M059J (cell line): Measurements from ENCODE around the gene CREBZF. TPM values are rescaled to one million over a fixed set of nuclear protein-coding genes. Genes with fewer than 3 reads are reported as not detected.

Experiments
- DNase-seq: peaks from one replicate; pipeline ENCODE4 v3.0.0-alpha.2; 2012; ENCODE audit warnings: low read depth
- total RNA-seq: library from RNA; depleted of rRNA; stranded (reverse); fragments of >200 nt; shearing (Covaris generic); gene quantifications from 2 replicates; pipeline ENCODE4 v1.2.3, GENCODE V29; 2014; rRNA removed

The CREBZF gene
- total RNA-seq: 18.3 and 25.8 TPM in 2 replicates

DNA sequence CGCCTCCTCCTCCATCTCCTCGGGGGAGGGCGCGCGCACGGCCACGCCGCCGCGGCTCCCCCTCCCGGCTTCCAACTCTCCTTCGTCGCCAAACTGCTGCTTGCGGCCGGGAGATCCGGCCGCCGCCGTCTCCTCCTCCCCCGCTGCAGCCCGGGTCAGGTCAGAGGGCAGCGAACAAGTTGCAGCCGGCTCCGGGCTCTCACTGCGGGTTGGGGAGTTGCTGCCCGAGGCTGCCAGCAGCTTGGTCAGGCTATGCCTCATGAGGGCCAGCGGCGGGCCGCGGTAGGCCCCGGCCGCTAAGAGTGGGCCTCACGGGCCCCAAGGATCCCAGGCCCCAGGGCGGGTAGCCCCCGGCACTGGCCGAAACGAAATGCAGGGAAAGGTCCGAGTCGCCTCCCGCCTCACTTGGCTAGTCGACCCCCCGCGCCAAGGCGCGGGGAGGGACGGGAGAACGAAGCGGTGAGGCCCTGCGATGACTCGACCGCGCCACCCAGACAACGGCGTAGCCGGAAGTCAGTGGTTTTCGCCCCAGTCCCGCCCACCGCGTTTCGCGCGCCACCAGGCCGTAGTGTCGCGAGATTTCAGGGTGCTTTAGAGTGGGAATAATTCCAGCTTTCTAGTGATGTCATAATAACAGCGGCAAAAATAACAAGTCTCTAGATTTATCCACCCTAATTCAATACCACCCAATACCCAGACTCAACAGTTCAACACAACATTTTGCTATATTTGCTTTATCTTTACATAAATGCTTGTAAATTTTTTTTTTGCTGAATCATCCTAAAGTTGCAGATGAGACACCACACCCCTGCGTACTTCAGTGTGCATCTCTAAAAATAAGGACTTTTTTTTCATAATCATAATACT, at the start of gene CREBZF:
CREBZF (minus strand) TSS at position 515 of the 867 bp plus-strand sequence; CDS start at position 261, 254 bp downstream.
- DNase-seq: peak; percentile 93

DNA sequence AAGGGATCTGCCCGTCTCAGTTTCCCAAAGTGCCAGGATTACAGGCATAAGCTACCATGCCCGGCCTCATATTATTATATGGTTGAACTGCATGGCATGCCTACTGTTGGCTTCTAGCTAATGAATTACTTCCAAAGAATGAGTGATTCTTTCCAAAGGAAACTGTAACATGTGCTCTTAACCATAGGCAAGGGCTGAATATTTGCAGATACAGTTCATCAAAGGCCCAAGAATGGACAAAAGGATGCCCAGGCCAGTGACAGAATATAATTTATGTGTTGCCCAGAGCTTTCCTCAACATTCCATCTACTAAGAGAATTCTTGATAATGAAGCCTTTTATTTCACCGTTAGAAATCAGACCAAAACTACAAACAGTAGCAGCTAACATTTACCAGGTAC, 48.0 kb upstream of the CREBZF start:
- no peak for DNase-seq

GRCh38 chr11:85710917-85711316, 46.0 kb upstream of the CREBZF start:
- no peak for DNase-seq

DNA sequence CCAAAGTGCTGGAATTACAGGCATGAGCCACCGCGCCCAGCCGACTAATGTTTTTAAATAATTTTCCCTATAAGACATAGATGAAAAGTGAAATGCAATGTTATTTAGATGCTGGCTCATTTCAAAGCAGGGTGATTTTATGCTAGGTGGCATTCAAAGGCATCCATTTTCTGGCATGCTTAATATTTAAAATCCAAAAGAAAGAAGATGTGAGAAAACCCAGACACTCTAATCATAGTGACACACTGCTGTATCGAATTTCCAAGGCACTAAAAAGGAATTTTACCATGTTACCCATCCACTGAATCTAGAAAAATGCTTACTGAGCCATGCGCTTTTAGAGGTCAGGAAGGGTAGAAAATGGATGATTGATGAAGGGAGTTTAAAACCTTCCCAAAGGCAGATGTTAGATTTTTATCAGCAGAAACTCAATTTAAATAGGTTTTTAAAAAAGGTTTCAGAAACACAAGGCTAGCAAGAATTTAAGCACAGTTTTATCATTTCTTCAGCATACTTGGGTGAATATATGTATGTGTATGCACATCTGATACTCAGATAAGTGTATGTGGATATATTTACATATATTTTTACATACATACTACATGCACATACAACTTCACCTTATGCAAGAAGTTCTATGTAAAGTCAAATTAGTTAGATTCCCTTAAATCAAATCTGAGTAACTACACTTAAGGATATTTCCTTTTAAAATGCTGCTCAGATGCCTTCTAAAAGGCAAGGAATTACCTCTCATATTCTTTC, 45.2 kb upstream of the CREBZF start:
- DNase-seq: no peak

- DNase-seq: no peak
Observed at GRCh38 chr11:85705800-85706199, 40.9 kb upstream of the CREBZF start.

DNA sequence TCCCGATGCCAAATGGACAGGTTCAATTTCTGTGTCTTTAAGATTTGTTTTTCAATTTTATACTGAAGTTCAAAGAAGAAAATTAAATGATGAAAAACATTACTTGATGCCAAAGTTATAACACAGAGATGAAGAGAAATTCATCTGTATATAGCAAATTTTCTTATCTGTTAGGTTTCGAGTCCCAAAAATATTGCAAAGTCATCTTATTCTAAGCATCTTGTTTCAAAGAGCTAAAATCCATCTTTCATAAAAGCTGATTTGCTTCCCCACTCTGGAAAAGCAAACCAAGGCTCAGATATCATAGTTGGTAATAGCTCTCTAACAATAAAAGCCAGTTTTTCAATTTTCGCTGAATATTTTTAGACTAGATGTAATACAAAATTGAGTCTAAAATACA, 40.0 kb upstream of the CREBZF start:
- DNase-seq: no peak

- no peak for DNase-seq
Observed at GRCh38 chr11:85699957-85700741, 35.2 kb upstream of the CREBZF start.

DNA sequence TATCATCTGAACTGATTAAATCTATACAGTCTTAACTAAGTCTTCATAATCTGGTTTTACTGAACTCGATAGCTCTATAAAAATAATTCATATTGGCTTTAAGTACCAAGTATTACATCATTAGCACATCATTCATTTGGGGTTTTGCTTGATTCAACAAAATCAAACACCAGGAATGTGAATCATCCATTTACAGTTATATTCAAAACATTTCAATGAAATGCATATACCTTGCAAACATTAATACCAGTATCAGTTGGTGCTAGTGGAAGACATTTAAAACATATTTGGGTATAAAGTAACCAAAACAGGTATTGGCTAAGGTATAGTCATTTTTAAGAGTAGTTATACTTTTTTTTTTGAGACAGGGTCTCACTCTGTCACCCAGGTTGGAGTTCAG, 33.3 kb upstream of the CREBZF start:
- no peak for DNase-seq

DNA sequence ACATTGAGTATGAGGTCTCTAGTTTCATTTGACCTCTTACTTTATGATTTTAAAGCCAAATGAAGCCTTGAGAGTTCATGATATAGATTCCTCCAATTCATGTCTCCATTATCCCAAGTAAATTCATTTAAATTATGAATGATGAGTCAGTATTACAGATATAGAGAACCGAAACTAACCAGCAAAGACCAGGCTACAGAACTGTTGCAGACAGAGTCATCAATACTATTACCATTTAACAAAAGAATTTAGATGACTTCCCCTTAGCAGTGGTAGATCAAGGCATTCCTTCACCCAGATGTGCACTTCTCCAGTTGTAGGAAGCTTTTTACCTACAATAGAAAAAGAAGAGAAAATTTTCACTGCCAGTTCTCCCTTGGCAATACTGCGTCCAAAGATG, 32.8 kb upstream of the CREBZF start:
- no peak for DNase-seq

DNA sequence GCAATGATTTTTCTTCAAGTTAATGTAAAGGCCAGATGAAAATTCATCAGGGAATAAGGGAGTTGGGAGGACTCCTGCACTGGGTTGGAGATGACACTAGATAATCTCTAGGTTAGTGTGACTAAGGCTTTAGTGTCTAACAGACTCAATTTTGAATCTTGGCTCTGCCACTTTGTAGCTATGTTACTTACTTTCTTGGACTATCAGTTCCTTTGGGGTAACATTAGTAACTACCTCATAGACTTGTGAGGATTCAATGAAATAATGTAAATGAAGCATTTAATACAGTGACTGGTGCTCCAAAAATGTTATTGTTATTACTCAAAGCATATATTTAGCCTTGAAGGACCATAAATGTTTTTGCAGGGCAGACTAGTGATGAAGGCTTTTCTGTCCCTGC, 30.6 kb upstream of the CREBZF start:
- DNase-seq: no peak

GRCh38 chr11:85694385-85694980, 29.6 kb upstream of the CREBZF start:
- peak; percentile 54 for DNase-seq

DNA sequence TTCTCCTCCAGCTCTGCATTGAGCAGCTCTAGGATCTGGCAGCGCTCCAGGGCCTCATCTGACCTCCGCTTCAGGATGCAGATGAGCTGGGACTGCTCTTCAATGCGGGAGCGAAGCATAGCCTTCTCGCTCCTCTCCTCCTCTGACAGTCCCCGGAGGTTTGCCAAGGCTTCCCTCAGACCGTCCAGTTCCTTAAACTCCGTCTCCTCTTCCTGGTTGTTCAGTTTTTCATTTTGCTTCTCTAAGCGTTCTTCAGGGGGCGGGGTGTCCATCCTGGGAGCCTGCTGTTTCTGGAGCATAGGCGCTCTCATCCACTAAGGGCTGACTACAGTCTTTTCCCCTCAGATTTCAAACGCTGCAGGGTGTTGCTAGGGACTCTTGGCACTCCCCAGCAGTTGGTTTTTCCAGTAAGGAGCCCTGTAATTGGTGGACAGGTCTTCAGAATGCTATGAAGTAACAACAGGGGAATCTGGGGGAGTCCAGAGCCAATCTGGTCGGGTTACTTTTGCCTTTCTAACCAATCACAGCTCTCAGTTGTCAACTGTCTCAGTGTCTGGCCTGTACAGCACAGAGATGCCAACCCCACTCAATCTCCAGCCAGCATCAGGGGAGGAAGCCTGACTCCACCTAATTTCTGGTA, 21.0 kb upstream of the CREBZF start, which contains the start of gene CCDC89:
CCDC89 (minus strand) TSS at position 376 of the 640 bp plus-strand sequence; CDS start at position 311, 65 bp downstream.
- peak; percentile 99 for DNase-seq

GRCh38 chr11:85685125-85685819, 20.3 kb upstream of the CREBZF start:
- DNase-seq: no peak

DNA sequence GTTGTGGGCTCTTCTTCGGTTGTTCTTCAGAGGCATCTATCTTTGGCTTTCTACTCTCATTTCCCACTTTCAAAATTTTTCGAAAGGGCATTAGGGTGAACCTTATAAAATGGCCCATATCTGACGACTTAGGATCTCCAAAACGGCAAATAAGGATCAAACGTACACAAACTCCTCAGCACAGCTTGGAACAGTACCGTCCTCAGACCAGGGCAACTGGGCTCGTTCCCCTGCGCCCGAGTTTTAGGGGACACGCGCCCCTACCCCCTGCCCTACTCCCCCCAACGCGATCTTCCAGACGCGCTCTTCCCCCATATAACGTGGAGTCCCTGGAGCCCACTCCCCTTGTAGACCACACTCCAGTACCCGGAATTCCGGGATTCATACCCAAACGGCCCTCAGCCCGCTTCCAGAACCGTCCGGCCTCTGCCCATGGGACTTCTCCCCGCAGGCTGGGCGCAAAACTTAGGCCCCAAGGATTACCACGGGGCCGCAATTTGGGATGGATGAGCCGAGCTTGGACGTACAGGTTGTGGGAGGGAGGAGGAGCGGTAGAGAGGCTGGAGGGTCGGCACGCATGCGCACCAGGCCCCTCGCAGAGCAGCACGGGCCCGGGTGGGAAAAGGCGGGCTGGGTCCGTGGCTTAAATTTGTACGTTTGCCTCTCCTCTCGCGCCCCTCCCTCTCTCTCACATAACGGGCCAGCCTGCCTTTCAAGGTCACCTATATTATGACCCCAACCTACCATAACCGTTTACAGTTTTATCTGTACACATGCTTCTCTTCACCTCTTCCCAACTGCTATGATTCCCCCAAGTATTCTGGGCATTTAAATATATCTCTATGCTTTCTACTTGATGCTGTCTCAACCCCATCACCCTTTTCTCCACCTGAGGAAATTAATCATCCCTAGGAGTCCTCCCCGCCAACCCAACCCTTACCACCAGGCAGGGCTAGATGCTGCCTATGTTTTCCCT, 17.7 kb upstream of the CREBZF start:
- DNase-seq: peak; percentile 31

DNA sequence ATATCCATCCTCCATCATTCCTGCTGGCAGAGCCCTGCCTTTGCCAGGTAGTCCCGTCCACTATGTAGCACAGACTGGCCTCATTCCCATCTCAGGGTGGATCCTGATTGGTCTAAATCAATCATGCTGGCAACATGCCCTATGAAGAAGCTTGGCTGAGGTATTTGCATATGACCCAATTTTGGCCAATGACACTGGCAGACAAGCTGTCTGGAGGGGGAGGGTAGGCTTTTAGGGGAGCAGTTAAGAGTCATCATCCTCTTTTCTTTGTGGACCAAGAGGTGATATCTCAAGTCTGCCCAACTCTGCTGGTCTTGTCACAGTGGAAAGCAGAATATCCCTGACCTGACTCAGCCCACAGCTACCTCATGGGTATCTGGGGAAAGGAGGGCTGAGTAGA, 16.0 kb upstream of the CREBZF start:
- DNase-seq: no peak

DNA sequence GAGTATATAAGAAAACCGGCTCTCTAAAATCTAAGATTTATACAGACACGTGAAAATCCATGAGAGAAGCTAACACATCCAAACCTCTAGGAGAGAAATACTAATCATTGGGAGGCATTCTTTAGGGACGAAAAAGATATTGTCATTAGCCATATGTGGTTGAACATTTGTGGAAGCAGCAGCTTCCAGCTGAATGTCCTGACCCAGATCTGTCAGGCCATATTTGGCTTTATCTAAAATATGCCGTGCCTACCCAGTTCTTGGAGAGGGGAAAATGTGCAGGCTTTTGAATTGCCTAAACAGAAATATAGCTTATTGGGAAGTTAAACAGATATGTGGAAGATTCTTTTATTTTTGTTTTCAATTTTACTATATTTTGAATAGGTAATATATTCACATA, 14.6 kb upstream of the CREBZF start:
- no peak for DNase-seq

DNA sequence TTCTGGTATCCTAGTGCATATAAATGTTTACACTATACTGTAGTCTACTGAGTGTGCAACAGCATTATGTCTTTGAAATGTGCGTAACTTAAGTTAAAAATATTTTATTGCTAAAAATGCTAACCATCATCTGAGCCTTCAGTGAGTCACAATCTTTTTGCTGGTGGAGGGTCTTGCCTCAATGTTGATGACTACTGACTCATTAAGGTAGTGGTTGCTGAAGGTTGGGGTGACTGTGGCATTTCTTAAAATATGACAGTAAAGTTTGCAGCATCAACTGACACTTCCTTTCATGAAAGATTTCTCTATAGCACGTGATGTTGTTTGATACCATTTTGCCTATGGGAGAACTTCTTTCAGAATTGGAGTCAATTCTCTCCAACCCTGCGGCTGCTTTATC, 8.5 kb upstream of the CREBZF start:
- no peak for DNase-seq

- peak; percentile 20 for DNase-seq
Observed at GRCh38 chr11:85672105-85672902, 7.4 kb upstream of the CREBZF start.
